ENCODE results near the gene TMEM222.

TMEM222 gene

DNA sequence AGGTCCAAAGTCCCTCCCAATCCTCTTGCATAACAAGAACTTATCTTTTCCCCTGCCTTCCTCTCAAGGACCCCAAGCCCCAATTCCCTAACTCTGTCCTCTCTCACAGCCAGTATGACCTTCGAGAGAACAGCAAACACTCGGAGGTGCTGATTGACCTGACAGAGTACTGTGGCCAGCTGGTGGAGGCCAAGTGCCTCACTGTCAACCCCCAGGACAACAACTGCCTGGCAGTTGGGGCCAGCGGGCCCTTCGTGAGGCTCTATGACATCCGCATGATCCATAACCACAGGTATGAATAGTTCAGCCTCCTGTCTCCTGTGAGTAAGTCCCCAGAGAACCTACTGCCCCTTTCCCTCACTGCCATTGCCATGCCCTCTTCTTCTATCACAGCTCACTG is 29.9 kb upstream of the TMEM222 start:
- DNase-seq (ENCODE audit: low read depth) = no peak
- TF ChIP-seq, protein P1, sequence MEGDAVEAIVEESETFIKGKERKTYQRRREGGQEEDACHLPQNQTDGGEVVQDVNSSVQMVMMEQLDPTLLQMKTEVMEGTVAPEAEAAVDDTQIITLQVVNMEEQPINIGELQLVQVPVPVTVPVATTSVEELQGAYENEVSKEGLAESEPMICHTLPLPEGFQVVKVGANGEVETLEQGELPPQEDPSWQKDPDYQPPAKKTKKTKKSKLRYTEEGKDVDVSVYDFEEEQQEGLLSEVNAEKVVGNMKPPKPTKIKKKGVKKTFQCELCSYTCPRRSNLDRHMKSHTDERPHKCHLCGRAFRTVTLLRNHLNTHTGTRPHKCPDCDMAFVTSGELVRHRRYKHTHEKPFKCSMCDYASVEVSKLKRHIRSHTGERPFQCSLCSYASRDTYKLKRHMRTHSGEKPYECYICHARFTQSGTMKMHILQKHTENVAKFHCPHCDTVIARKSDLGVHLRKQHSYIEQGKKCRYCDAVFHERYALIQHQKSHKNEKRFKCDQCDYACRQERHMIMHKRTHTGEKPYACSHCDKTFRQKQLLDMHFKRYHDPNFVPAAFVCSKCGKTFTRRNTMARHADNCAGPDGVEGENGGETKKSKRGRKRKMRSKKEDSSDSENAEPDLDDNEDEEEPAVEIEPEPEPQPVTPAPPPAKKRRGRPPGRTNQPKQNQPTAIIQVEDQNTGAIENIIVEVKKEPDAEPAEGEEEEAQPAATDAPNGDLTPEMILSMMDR (conservative IDR thresholded peaks at IDR 0.05; ENCODE audit: low read depth, low read length) = no peak
- no peak overlapping the region for H3K4me3 ChIP-seq (ENCODE audit: low read depth, low read length)

DNA sequence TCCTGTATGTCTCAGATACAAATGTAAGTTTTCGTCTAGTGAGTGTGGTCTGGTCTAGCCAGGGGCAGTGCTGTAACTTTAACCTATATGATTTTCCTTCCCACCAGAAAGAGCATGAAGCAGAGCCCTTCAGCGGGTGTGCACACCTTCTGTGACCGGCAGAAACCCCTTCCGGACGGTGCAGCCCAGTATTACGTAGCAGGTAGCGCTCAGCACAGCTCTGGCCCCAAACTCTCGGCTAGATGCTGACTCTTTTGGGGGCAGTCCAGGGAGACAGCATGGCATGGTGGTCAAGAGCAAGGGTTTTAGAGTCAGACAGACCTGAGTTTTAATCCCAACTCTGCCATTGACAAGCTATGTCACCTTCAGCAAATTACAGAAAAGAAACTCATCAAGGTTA is 28.0 kb upstream of the TMEM222 start:
- DNase-seq (ENCODE audit: low read depth) = no peak
- TF ChIP-seq, protein P1 (conservative IDR thresholded peaks at IDR 0.05; ENCODE audit: low read depth, low read length) = no peak
- no peak overlapping the region for H3K4me3 ChIP-seq (ENCODE audit: low read depth, low read length)

DNA sequence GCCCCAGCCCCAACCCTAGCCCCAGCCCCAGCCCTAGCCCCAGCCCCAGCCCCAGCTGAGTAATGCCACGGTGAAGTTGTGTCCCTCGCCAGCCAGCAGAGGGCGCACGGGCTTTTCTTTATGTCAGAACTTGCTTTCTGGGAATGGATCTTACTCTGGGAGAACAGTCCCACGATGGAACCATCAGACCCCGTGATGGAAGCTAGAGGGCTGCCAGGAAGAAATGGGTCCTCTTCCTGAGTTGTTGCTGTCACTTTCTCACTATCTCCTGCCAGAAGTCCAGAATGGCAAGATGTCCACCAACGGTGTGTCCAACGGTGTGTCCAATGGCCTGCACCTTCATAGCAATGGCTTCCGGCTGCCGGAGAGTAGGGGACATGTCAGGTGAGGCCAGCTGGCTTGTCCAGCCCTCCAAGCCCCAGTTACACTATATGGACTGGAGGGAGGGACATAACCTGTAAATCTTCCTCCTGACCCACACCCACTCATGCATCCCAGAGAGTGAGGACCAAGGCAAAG is 25.1 kb upstream of the TMEM222 start:
- TF ChIP-seq, protein P1 (conservative IDR thresholded peaks at IDR 0.05; ENCODE audit: low read depth, low read length) = peak; percentile 77
- H3K4me3 ChIP-seq (ENCODE audit: low read depth, low read length) = no peak overlapping the region
- DNase-seq (ENCODE audit: low read depth) = peak; percentile 70

DNA sequence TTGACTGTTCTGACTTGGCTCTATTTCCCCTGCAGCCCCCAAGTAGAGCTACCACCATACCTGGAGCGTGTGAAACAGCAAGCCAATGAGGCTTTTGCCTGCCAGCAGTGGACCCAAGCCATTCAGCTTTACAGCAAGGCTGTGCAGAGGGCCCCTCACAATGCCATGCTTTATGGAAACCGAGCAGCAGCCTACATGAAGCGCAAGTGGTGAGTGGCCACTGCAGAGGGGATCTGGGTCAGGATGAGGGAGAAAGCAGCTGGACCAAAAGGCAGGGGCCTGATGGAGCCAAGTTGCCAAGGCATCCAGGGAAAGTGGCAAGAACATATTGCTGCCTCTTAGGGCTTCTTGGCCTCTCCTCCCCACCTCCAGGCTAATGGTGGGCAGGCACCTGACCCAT is 24.1 kb upstream of the TMEM222 start:
- TF ChIP-seq, protein P1 (conservative IDR thresholded peaks at IDR 0.05; ENCODE audit: low read depth, low read length) = no peak
- no peak for DNase-seq (ENCODE audit: low read depth)
- no peak overlapping the region for H3K4me3 ChIP-seq (ENCODE audit: low read depth, low read length)

DNA sequence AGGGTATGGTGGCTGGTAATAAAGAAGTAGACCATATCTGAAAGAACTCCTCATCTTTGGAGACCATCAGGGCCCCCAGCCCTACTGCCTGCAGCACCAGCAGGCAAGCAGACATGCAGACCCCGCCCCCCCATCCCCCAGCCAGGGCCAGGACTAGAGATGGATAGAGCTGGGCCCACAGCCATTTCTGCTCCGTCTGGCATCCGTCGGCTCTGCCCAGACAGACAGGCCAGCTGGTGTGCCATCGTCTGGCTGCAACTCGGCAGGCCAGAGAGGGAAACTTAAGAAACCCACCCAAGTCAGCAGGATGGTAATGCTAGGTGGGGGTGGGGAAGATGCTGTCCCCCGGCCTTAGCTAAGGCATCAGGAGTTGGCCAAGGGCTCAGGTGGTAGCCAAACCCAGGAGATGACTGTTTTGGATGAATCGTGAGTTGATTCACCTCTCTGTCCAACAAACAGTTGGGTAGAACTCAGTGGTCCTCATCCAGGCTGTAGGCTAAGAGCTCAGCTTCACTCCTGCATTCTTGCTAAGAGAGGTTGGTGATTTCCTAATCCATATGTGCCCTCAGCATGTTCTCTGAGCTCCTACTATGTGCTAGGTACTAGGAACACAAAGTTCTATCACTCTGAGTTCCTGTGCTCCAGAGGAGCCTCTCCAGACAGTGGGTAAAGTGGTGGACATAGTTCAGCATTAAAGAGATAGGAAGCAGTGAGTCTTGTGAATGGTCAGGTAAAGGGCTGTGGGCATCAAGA is 23.2 kb upstream of the TMEM222 start:
- H3K4me3 ChIP-seq (ENCODE audit: low read depth, low read length) = no peak overlapping the region
- TF ChIP-seq, protein P1 (conservative IDR thresholded peaks at IDR 0.05; ENCODE audit: low read depth, low read length) = no peak
- DNase-seq (ENCODE audit: low read depth) = no peak

DNA sequence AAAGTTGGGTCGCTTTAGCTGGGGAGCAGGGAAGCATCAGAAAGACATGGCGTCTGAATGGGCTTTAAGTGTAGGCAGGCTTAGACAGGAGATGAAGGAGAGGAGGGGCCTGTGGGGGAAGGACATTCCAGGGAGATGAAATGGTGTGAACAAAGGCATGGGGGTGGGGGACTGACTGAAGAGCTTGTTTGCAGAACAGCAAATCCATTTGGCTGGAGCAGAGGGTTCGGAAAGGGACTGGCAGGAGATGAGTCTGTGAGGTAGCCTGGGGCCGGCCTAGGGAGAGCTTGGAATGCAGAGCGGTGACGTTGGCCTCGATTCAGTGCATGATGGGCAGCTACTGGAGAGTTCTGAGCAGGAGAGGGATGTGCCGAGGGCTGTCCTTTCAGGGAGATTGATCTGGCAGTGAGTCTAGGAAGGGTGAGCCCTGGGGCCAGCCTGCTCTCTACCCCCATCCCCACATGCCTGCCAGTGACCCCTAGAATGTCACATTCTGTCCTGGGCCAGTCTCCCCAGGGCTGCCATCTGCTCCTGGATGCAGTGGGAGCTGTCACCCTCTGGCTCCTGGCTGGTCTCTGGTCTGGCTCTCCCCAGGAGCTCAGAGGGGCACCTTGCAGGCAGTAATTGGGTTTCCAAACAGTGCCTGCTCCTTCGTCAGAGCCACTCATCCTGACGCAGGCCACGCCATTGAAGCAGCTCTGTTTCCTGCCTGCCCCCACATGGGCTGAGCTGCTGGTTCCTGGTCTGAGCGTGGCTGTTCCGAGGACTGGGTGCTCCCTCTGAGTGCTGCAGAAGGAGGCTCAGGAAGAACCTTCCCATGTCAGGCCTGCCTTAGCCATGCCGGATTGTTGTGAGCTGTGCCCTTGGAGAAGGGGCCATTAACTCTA is 22.3 kb upstream of the TMEM222 start:
- TF ChIP-seq, protein P1 (conservative IDR thresholded peaks at IDR 0.05; ENCODE audit: low read depth, low read length) = no peak
- no peak overlapping the region for H3K4me3 ChIP-seq (ENCODE audit: low read depth, low read length)
- DNase-seq (ENCODE audit: low read depth) = peak; percentile 100
